Mesenchymal stem cell (in vitro differentiated cells and primary cell): ENCODE measurements around the gene HLA-A.
A peak's percentile ranks its signal among the peaks of the same experiment; 100 is the strongest.

ENCODE experiments used
- DNase-seq: peaks from one replicate; pipeline ENCODE4 v3.0.0-alpha.2; 2013
- H2AFZ ChIP-seq: one replicate; pipeline ENCODE4 v1.6.1; 2013; ENCODE audit warnings: low read depth, mild to moderate bottlenecking, control low read depth, inconsistent platforms, low read length, moderate library complexity
- H2AK5ac ChIP-seq: 2 replicates; pipeline ENCODE4 v1.6.1; 2013; ENCODE audit warnings: low read length, moderate library complexity, mild to moderate bottlenecking, inconsistent platforms; ENCODE audit not compliant: severe bottlenecking
- H2BK120ac ChIP-seq: one replicate; pipeline ENCODE4 v1.6.1; 2013; ENCODE audit warnings: low read depth, mild to moderate bottlenecking, inconsistent platforms, low read length, moderate library complexity
- H2BK12ac ChIP-seq, 2 experiments: one replicate each; pipeline ENCODE4 v1.6.1; 2013; ENCODE audit warnings: inconsistent platforms in 2 of 2, low read length in 2 of 2, mild to moderate bottlenecking in 2 of 2, moderate library complexity in 2 of 2, control low read depth in 1 of 2
- H2BK15ac ChIP-seq: one replicate; pipeline ENCODE4 v1.6.1; 2013; ENCODE audit warnings: mild to moderate bottlenecking, low read depth, inconsistent platforms; ENCODE audit not compliant: poor library complexity, severe bottlenecking
- H2BK5ac ChIP-seq: 2 replicates; pipeline ENCODE4 v1.6.1; 2013; ENCODE audit warnings: low read depth, mild to moderate bottlenecking, low read length, control low read depth, inconsistent platforms; ENCODE audit not compliant: poor library complexity, severe bottlenecking
- H3K14ac ChIP-seq, 2 experiments: one replicate each; pipeline ENCODE4 v1.6.1; 2013; ENCODE audit warnings: inconsistent platforms in 2 of 2, low read length in 2 of 2, control low read depth in 1 of 2, mild to moderate bottlenecking in 1 of 2, moderate library complexity in 1 of 2
- H3K18ac ChIP-seq, 2 experiments: one replicate each; pipeline ENCODE4 v1.6.1; 2013; ENCODE audit warnings: inconsistent platforms in 2 of 2, low read length in 2 of 2, control low read depth in 1 of 2, low read depth in 1 of 2, mild to moderate bottlenecking in 1 of 2
- H3K23ac ChIP-seq, 2 experiments: one replicate each; pipeline ENCODE4 v1.6.1; 2013; ENCODE audit warnings: inconsistent platforms in 2 of 2, low read length in 2 of 2, mild to moderate bottlenecking in 2 of 2, moderate library complexity in 2 of 2, control low read depth in 1 of 2
- H3K27ac ChIP-seq: 2 replicates; pipeline ENCODE4 v1.5.1; 2013; ENCODE audit warnings: mild to moderate bottlenecking, moderate library complexity, low read length, control low read depth, inconsistent platforms; ENCODE audit not compliant: poor library complexity, severe bottlenecking
- H3K27me3 ChIP-seq, 2 experiments: 2 replicates each; pipeline versions ENCODE4 v1.6.1 to v1.7.0; 2013; ENCODE audit warnings: low read length in 2 of 2, mild to moderate bottlenecking in 2 of 2, moderate library complexity in 2 of 2, control low read depth in 1 of 2, inconsistent platforms in 1 of 2; ENCODE audit not compliant: control insufficient read depth in 1 of 2, insufficient read depth in 1 of 2
- H3K36me3 ChIP-seq, 2 experiments: 2 replicates each; pipeline versions ENCODE4 v1.6.1 to v1.7.0; 2013; ENCODE audit warnings: low read length in 2 of 2, control low read depth in 1 of 2, inconsistent platforms in 1 of 2, low read depth in 1 of 2, mild to moderate bottlenecking in 1 of 2; ENCODE audit not compliant: insufficient read depth in 2 of 2, control insufficient read depth in 1 of 2
- H3K4ac ChIP-seq, 2 experiments: one replicate each; pipeline ENCODE4 v1.6.1; 2013; ENCODE audit warnings: inconsistent platforms in 2 of 2, low read length in 2 of 2, mild to moderate bottlenecking in 2 of 2, moderate library complexity in 2 of 2, control low read depth in 1 of 2, low read depth in 1 of 2
- H3K4me1 ChIP-seq: 2 replicates; pipeline ENCODE4 v1.6.1; 2013; ENCODE audit warnings: low read depth, low read length, control low read depth; ENCODE audit not compliant: control insufficient read depth, insufficient read depth
- H3K4me2 ChIP-seq: 2 replicates; pipeline ENCODE4 v1.6.1; 2013; ENCODE audit warnings: low read length, mild to moderate bottlenecking, inconsistent platforms; ENCODE audit not compliant: poor library complexity, severe bottlenecking
- H3K4me3 ChIP-seq, 2 experiments: 2 replicates each; pipeline versions ENCODE4 v1.5.1 to v1.7.0; 2013; ENCODE audit warnings: low read length in 2 of 2, mild to moderate bottlenecking in 2 of 2, control low read depth in 1 of 2, low read depth in 1 of 2; ENCODE audit not compliant: insufficient read depth in 1 of 2
- H3K79me1 ChIP-seq: replicated peaks from 2 replicates; pipeline ENCODE4 v1.6.1; 2013; ENCODE audit warnings: mild to moderate bottlenecking, control low read depth, low read length, inconsistent platforms; ENCODE audit not compliant: poor library complexity, severe bottlenecking
- H3K9ac ChIP-seq: 2 replicates; pipeline ENCODE4 v1.7.0; 2013; ENCODE audit warnings: mild to moderate bottlenecking, low read length, moderate library complexity
- H3K9me3 ChIP-seq: 2 replicates; pipeline ENCODE4 v1.7.0; 2013; ENCODE audit warnings: mild to moderate bottlenecking, low read length; ENCODE audit not compliant: control insufficient read depth
- H4K8ac ChIP-seq: one replicate; pipeline ENCODE4 v1.6.1; 2013; ENCODE audit warnings: inconsistent platforms, mild to moderate bottlenecking, low read length, moderate library complexity
- H4K91ac ChIP-seq: one replicate; pipeline ENCODE4 v1.6.1; 2013; ENCODE audit warnings: mild to moderate bottlenecking, low read length, inconsistent platforms
- WGBS: methylation state at CpG from one replicate; pipeline ENCODE4 v1.1.7; 2013; ENCODE audit warnings: mixed read lengths; 5-methylcytosine and 5-hydroxymethylcytosine counted together

HLA-A gene

GRCh38 chr6:29964887-29965562 lies 22.7 kb downstream of the HLA-A start:
- H3K23ac ChIP-seq, result no peak overlapping the region
- DNase-seq, result peak; percentile 90
- H2BK12ac ChIP-seq, result peak overlapping the region; percentile 12 to 89
- peaks cover 7% of the 10 kb centered on the region for H3K4me1 ChIP-seq
- H3K79me1 ChIP-seq, result peaks cover 3% of the 10 kb centered on the region
- H2AFZ ChIP-seq, result peak overlapping the region; percentile 42
- peak overlapping the region; percentile 99 for H2AK5ac ChIP-seq
- H3K27ac ChIP-seq, result peak overlapping the region; percentile 100
- H3K27me3 ChIP-seq, result no peaks in the 10 kb centered on the region
- WGBS, result 1% methylated on average over 7 of the region's 7 CpGs
- peak overlapping the region; percentile 30 to 75 for H3K4me3 ChIP-seq
- peak overlapping the region; percentile 9 to 57 for H3K14ac ChIP-seq
- peak overlapping the region; percentile 85 for H2BK120ac ChIP-seq
- H3K18ac ChIP-seq, result peak overlapping the region; percentile 67 to 96
- peak overlapping the region; percentile 96 for H4K91ac ChIP-seq
- H3K9me3 ChIP-seq, result no peaks in the 10 kb centered on the region
- peak overlapping the region; percentile 96 for H4K8ac ChIP-seq
- H3K4me2 ChIP-seq, result peak overlapping the region; percentile 75
- no peaks in the 10 kb centered on the region for H3K36me3 ChIP-seq
- H3K9ac ChIP-seq, result peak overlapping the region; percentile 85
- peak overlapping the region; percentile 94 for H2BK15ac ChIP-seq
- peak overlapping the region; percentile 42 to 95 for H3K4ac ChIP-seq
- H2BK5ac ChIP-seq, result peak overlapping the region; percentile 98

DNA sequence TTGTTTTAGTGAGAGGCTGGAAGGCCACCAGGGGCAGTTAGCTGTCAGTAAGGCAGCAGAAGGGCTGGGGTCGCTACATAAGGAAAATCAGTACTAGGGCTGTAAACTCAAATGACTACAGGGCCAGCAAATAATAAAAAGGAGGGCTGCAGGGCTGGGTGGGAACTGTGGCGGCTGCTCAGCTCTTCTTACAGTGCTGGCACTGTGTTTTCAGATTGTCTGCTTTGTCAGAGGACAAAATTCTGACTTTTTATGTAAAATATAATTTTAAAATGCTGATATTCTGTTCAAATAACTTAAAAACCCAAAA lies 23.2 kb downstream of the HLA-A start:
- no peak overlapping the region for H2BK15ac ChIP-seq
- peak overlapping the region; percentile 75 for H3K4me2 ChIP-seq
- H3K9ac ChIP-seq, result peak overlapping the region; percentile 85
- H4K8ac ChIP-seq, result peak overlapping the region; percentile 96
- peak overlapping the region; percentile 98 for H2BK5ac ChIP-seq
- peaks cover 3% of the 10 kb centered on the region for H3K79me1 ChIP-seq
- H2AFZ ChIP-seq, result no peak overlapping the region
- no peak for DNase-seq
- H2AK5ac ChIP-seq, result peak overlapping the region; percentile 99
- whole genome bisulfite sequencing, result 3% methylated on average over 2 of the region's 2 CpGs
- H3K14ac ChIP-seq, result peak overlapping the region in 1 of 2 experiments; percentile 57
- peak overlapping the region; percentile 100 for H3K27ac ChIP-seq
- no peaks in the 10 kb centered on the region for H3K9me3 ChIP-seq
- H3K4ac ChIP-seq, result peak overlapping the region; percentile 42 to 95
- H3K18ac ChIP-seq, result peak overlapping the region; percentile 67 to 96
- no peak overlapping the region for H3K23ac ChIP-seq
- H2BK12ac ChIP-seq, result peak overlapping the region; percentile 64 to 89
- peaks cover 7% of the 10 kb centered on the region for H3K4me1 ChIP-seq
- peak overlapping the region in 1 of 2 experiments; percentile 75 for H3K4me3 ChIP-seq
- H3K36me3 ChIP-seq, result no peaks in the 10 kb centered on the region
- H2BK120ac ChIP-seq, result peak overlapping the region; percentile 85
- peak overlapping the region; percentile 96 for H4K91ac ChIP-seq
- no peaks in the 10 kb centered on the region for H3K27me3 ChIP-seq

DNA sequence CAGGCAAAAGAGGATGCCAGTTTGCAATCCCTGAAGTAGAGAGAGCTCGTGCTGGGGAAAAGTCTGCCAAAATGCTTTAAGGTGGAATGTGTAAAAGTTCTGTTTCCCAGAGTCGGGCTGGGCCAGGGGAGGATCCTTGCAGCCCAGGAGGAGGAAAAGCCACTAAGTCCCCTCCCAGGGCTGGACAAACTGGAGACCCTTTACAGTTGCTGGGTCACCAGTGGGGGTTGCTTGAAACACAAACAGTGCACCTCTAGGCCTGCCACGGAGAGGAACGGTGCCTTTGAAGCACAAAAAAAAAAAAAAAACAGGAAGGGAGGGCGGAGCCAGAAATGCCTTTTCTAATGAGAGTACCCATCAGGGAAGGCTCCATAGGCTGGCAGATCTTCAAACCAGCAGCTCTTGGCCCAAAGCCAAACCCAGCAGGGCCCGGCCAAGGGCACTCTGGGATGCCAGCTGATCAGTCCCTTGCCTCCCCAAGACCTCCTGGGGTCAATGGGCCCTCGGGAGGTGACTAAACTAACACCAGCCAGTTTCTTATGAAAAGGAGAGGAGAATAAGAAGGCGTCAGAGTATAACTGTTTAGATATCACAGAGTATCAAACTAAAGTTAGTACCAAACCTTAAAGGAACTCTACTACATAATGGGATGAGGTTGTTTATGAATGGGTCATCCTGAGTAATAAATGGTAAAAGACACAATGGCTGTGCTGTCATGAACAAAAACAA lies 23.7 kb downstream of the HLA-A start:
- Histone ChIP-seq H2BK120ac (peak overlapping the region; percentile 85), H2AK5ac (peak overlapping the region; percentile 95)

DNA sequence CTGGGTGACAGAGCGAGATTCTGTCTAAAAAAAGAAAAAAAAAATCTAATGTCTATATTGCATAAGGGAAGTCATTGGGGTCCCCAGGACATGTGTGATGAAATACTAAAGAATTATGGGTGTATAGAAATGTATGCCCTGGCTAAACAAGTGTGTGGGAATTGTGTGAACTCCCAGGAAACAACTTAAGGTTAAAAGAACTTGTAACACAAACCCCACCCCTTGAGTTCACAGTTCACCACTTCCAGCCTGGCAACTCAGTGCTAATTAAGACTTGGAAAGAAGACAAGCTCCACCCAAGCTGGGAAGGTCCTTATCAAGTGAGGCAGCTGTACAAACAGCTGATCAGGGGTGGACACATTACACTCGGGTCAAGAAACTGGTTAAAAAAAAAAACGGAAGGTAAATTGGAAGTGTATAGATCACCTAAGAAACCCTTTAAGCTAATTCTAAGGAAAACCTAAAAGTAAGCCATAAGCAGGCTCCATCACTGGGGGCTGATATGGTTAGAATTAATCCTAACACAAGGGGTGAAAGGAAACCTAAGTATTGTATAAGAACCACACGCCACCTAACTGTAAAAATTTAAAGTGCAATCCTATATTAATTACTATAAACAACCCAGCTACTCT lies 25.2 kb downstream of the HLA-A start:
- no peak overlapping the region for H2BK5ac ChIP-seq
- H3K27ac ChIP-seq, result no peak overlapping the region
- no peak overlapping the region for H3K23ac ChIP-seq
- peaks cover 3% of the 10 kb centered on the region for H3K79me1 ChIP-seq
- peaks cover 0 to 4% of the 10 kb centered on the region in 2 experiments for H3K36me3 ChIP-seq
- whole genome bisulfite sequencing, result no CpG with 5 or more reads among the region's 4 CpGs
- no peak overlapping the region for H2BK15ac ChIP-seq
- H3K27me3 ChIP-seq, result peaks cover 3 to 7% of the 10 kb centered on the region in 2 experiments
- H2AK5ac ChIP-seq, result no peak overlapping the region
- no peaks in the 10 kb centered on the region for H3K9me3 ChIP-seq
- H3K4ac ChIP-seq, result no peak overlapping the region
- no peak overlapping the region for H3K14ac ChIP-seq
- peaks cover 9% of the 10 kb centered on the region for H3K4me1 ChIP-seq
- no peak overlapping the region for H4K91ac ChIP-seq
- H3K18ac ChIP-seq, result no peak overlapping the region
- no peak overlapping the region for H2BK12ac ChIP-seq
- H3K4me3 ChIP-seq, result no peak overlapping the region
- no peak overlapping the region for H3K4me2 ChIP-seq
- no peak overlapping the region for H2AFZ ChIP-seq
- H2BK120ac ChIP-seq, result no peak overlapping the region
- H4K8ac ChIP-seq, result peak overlapping the region; percentile 54
- DNase-seq, result peak; percentile 21
- H3K9ac ChIP-seq, result no peak overlapping the region

More for the DNA sequence above, 23.7 kb downstream of the HLA-A start:
- peak overlapping the region; percentile 90 for H4K8ac ChIP-seq
- 2% methylated on average over 6 of the region's 8 CpGs for WGBS
- peak overlapping the region; percentile 45 to 77 for H2BK12ac ChIP-seq
- no peaks in the 10 kb centered on the region for H3K27me3 ChIP-seq
- H2BK5ac ChIP-seq, result peak overlapping the region; percentile 74
- no peak overlapping the region for H3K23ac ChIP-seq
- H3K18ac ChIP-seq, result peak overlapping the region; percentile 0 to 96
- H3K4me1 ChIP-seq, result peaks cover 7% of the 10 kb centered on the region
- H2BK15ac ChIP-seq, result no peak overlapping the region
- peak; percentile 45 for DNase-seq
- peak overlapping the region; percentile 92 for H4K91ac ChIP-seq
- peak overlapping the region; percentile 75 for H3K4me2 ChIP-seq
- peak overlapping the region in 1 of 2 experiments; percentile 75 for H3K4me3 ChIP-seq
- H3K36me3 ChIP-seq, result peaks cover 0 to 3% of the 10 kb centered on the region in 2 experiments
- peak overlapping the region; percentile 85 for H3K9ac ChIP-seq
- H3K4ac ChIP-seq, result peak overlapping the region in 1 of 2 experiments; percentile 13
- H3K79me1 ChIP-seq, result peaks cover 3% of the 10 kb centered on the region
- no peaks in the 10 kb centered on the region for H3K9me3 ChIP-seq
- peak overlapping the region; percentile 100 for H3K27ac ChIP-seq
- no peak overlapping the region for H3K14ac ChIP-seq
- H2AFZ ChIP-seq, result no peak overlapping the region
